B cell (primary cell): Measurements from ENCODE around the gene IRS2. TPM values are rescaled to one million over a fixed set of nuclear protein-coding genes. Genes with fewer than 3 reads are reported as not detected.

Experiments used
- ATAC-seq: fragments of 200-7000 bp; cut with Tn5 transposase; one replicate; pipeline ENCODE4 v1.10.0; 2021; ENCODE audit warnings: low read depth, mild to moderate bottlenecking, moderate number of reproducible peaks, moderate library complexity
- CTCF ChIA-PET: fragments of 350-600 bp; sonication (Branson Sonifier 250); formaldehyde crosslinking; loops from one replicate; lab custom pipeline; 2021; ENCODE audit warnings: antibody characterized with exemption, inconsistent platforms; lab: Charles Lee
- POLR2A ChIA-PET: fragments of 350-600 bp; sonication (Branson Sonifier 250); formaldehyde crosslinking; loops from one replicate; lab custom pipeline; 2021; ENCODE audit warnings: antibody characterized with exemption; lab: Charles Lee
- DNase-seq: peaks from one replicate; pipeline ENCODE4 v3.0.0; 2013
- H2AFZ ChIP-seq: 2 replicates; pipeline ENCODE4 v1.6.1; 2012; ENCODE audit warnings: mild to moderate bottlenecking, low read depth, low read length; ENCODE audit not compliant: insufficient read depth, poor library complexity, severe bottlenecking
- H3K27ac ChIP-seq, 2 donors: 1 replicate in 1 of 2; 2 replicates in 1 of 2; pipeline ENCODE4 v1.5.1; 2012 to 2013; ENCODE audit warnings: low read length in 2 of 2, mild to moderate bottlenecking in 2 of 2, moderate library complexity in 1 of 2
- H3K27me3 ChIP-seq, 4 experiments: fragments of 200-600 bp in 1 of 4; sonication (generic) in 1 of 4; replicated peaks in 1 of 4; 1 replicate in 2 of 4; 2 replicates in 2 of 4; pipeline versions ENCODE4 v1.6.1 to v1.7.0; 2013 to 2016; ENCODE audit warnings: low read length in 3 of 4, mild to moderate bottlenecking in 2 of 4, mixed read lengths in 1 of 4, moderate library complexity in 1 of 4; ENCODE audit not compliant: insufficient read depth in 4 of 4, control insufficient read depth in 3 of 4; ENCODE audit errors: control extremely low read depth in 1 of 4
- H3K36me3 ChIP-seq, 2 experiments: replicated peaks in 1 of 2; 1 replicate in 1 of 2; 2 replicates in 1 of 2; pipeline versions ENCODE4 v1.6.1 to v1.7.1; 2013; ENCODE audit warnings: low read length in 1 of 2; ENCODE audit not compliant: insufficient read depth in 2 of 2, control insufficient read depth in 1 of 2; ENCODE audit errors: control extremely low read depth in 1 of 2, extremely low read depth in 1 of 2
- H3K4me1 ChIP-seq, 2 donors: fragments of 200-600 bp in 1 of 2; sonication (generic) in 1 of 2; 1 replicate in 1 of 2; 2 replicates in 1 of 2; pipeline versions ENCODE4 v1.5.1 to v1.6.1; 2013 to 2017; ENCODE audit warnings: low read length in 2 of 2; ENCODE audit not compliant: control insufficient read depth in 2 of 2, insufficient read depth in 2 of 2
- H3K4me2 ChIP-seq: replicated peaks from 2 replicates; pipeline ENCODE3; 2012; ENCODE audit warnings: mild to moderate bottlenecking, low read depth, low read length; ENCODE audit not compliant: poor library complexity, severe bottlenecking
- H3K4me3 ChIP-seq, 5 experiments: fragments of 200-600 bp in 1 of 5; sonication (generic) in 1 of 5; 1 replicate in 3 of 5; 2 replicates in 2 of 5; pipeline versions ENCODE4 v1.5.1 to v1.7.0; 2011 to 2016; ENCODE audit warnings: low read length in 4 of 5, mild to moderate bottlenecking in 4 of 5, low read depth in 2 of 5, control low read depth in 1 of 5, moderate library complexity in 1 of 5; ENCODE audit not compliant: insufficient read depth in 1 of 5; ENCODE audit errors: control extremely low read depth in 1 of 5, extremely low read depth in 1 of 5
- H3K79me2 ChIP-seq: fragments of 200-600 bp; sonication (generic); one replicate; pipeline ENCODE4 v1.6.0; 2016; ENCODE audit warnings: low read length; ENCODE audit not compliant: control insufficient read depth, insufficient read depth
- H3K9ac ChIP-seq: fragments of 200-600 bp; sonication (generic); 2 replicates; pipeline ENCODE4 v1.6.1; 2017; ENCODE audit warnings: mild to moderate bottlenecking, low read length, moderate library complexity
- H3K9me3 ChIP-seq, 3 donors: one replicate each; pipeline versions ENCODE4 v1.6.1 to v1.7.1; 2013; ENCODE audit warnings: low read length in 2 of 3; ENCODE audit not compliant: control insufficient read depth in 2 of 3, insufficient read depth in 1 of 3; ENCODE audit errors: control extremely low read depth in 1 of 3
- H4K20me1 ChIP-seq: 2 replicates; pipeline ENCODE4 v1.6.0; 2012; ENCODE audit warnings: mild to moderate bottlenecking, low read length; ENCODE audit not compliant: insufficient read depth, control insufficient read depth, poor library complexity, severe bottlenecking
- H3K27ac Mint-ChIP-seq: one replicate; pipeline ENCODE4 v1.8.0; 2021; ENCODE audit warnings: mixed read lengths
- H3K27me3 Mint-ChIP-seq: one replicate; pipeline ENCODE4 v1.8.0; 2021; ENCODE audit warnings: mixed read lengths
- H3K4me1 Mint-ChIP-seq: one replicate; pipeline ENCODE4 v1.8.0; 2021; ENCODE audit warnings: mixed read lengths
- H3K4me3 Mint-ChIP-seq: one replicate; pipeline ENCODE4 v1.8.0; 2021; ENCODE audit warnings: mixed read lengths
- H3K9me3 Mint-ChIP-seq: one replicate; pipeline ENCODE4 v1.8.0; 2022; ENCODE audit warnings: mixed read lengths; ENCODE audit not compliant: insufficient read depth
- CTCF ChIP-seq: fragments of 200-600 bp; IDR thresholded peaks from one replicate; pipeline ENCODE4 v1.8.0; 2022; ENCODE audit warnings: antibody characterized with exemption, mild to moderate bottlenecking
- EZH2 ChIP-seq: IDR thresholded peaks from 2 replicates; pipeline ENCODE4 v1.6.1; 2012; ENCODE audit warnings: borderline replicate concordance, low read depth, mild to moderate bottlenecking, moderate library complexity, low read length; ENCODE audit not compliant: insufficient read depth, poor library complexity, severe bottlenecking
- WGBS: methylation state at CpG from one replicate; pipeline ENCODE4 v1.1.5; 2013; ENCODE audit warnings: missing lambda C conversion rate; ENCODE audit not compliant: insufficient coverage; 5-methylcytosine and 5-hydroxymethylcytosine counted together
- intact Hi-C: fragments of 100-400 bp; cut with micrococcal nuclease; formaldehyde crosslinking; loops from one replicate; pipeline ENCODE4 v1.10.0; 2022
- polyA plus RNA-seq: library from polyadenylated mRNA; depleted of rRNA; stranded (reverse); fragments of >200 nt; gene quantifications from 2 replicates; pipeline ENCODE4 v1.2.3, GENCODE V29; 2012
- total RNA-seq, 2 donors: library from RNA; stranded (reverse); fragments of 120-200 nt in 1 of 2; gene quantifications; 1 replicate in 1 of 2; 2 replicates in 1 of 2; pipeline versions ENCODE4 v1.2.3 to v1.2.4, GENCODE V29; 2013 to 2022

The IRS2 gene
- total and polyA plus RNA-seq, 2 donors (not counting 1 experiment from before 2014, with no cell fraction given) = 5.8 to 26.9 TPM

- no peak for TF ChIP-seq CTCF
- TF ChIP-seq EZH2 = no peak
- Histone ChIP-seq H3K79me2 (peaks cover 44% of the 10 kb centered on the region), H3K4me3 (no peak overlapping the region), H3K36me3 (no peaks in the 10 kb centered on the region), H3K27me3 (peaks cover 0 to 1% (median 0%) of the 10 kb centered on the region in 4 experiments), H3K4me2 (peak overlapping the region; percentile 15), H3K9me3 (peaks cover 0 to 9% (median 0%) of the 10 kb centered on the region in 3 donors), H3K9ac (no peak overlapping the region), H3K4me1 (peaks cover 23 to 26% of the 10 kb centered on the region in 2 donors), H2AFZ (no peak overlapping the region), H3K27ac (no peak overlapping the region), H4K20me1 (peaks cover 60% of the 10 kb centered on the region)
- no peak overlapping the region for H3K27ac Mint-ChIP-seq
- no peaks in the 10 kb centered on the region for H3K9me3 Mint-ChIP-seq
- ChIA-PET CTCF (interaction anchor here (1.6 kb wide), 2 partner anchors 9 to 11 kb away, joined by 3 to 4 read pairs; no protein-coding TSS in a partner anchor), POLR2A (no interaction called here)
- intact Hi-C loops = loop anchor here (10.0 kb wide), 1 partner anchor 935 kb away; the partner anchor contains the start of gene ING1
- WGBS = 92% methylated on average over 5 of the region's 7 CpGs
- H3K4me3 Mint-ChIP-seq = peak overlapping the region; percentile 30
- DNase-seq (no peak), ATAC-seq (no peak)
- no peaks in the 10 kb centered on the region for H3K27me3 Mint-ChIP-seq
- peaks cover 47% of the 10 kb centered on the region for H3K4me1 Mint-ChIP-seq
These were observed 6.4 kb downstream of the IRS2 start for GRCh38 chr13:109779876-109780510.

- 44% methylated on average over 3 of the region's 4 CpGs for WGBS
- peaks cover 0 to 6% (median 0%) of the 10 kb centered on the region in 3 donors for H3K9me3 ChIP-seq
- Mint-ChIP-seq H3K27me3 (no peaks in the 10 kb centered on the region), H3K27ac (no peak overlapping the region), H3K4me3 (peak overlapping the region; percentile 66), H3K9me3 (no peaks in the 10 kb centered on the region), H3K4me1 (peaks cover 47% of the 10 kb centered on the region)
- peaks cover 60% of the 10 kb centered on the region for H4K20me1 ChIP-seq
- no peaks in the 10 kb centered on the region for H3K27me3 ChIP-seq
- POLR2A ChIA-PET = no interaction called here
- DNase-seq (peak; percentile 32), ATAC-seq (peak; percentile 32)
- no peak overlapping the region for H3K4me3 ChIP-seq
- no peak overlapping the region for H3K9ac ChIP-seq
- no peak overlapping the region for H3K27ac ChIP-seq
- no peaks in the 10 kb centered on the region for H3K36me3 ChIP-seq
- H3K79me2 ChIP-seq = peaks cover 47% of the 10 kb centered on the region
- no peak for TF ChIP-seq CTCF
- no peak for TF ChIP-seq EZH2
- peak overlapping the region; percentile 14 for H3K4me2 ChIP-seq
- intact Hi-C loops = no loop called here
- H2AFZ ChIP-seq = no peak overlapping the region
- peaks cover 23 to 25% of the 10 kb centered on the region in 2 donors for H3K4me1 ChIP-seq
- CTCF ChIA-PET = interaction anchor here (1.6 kb wide), 1 partner anchor 10 kb away, joined by 3 read pairs; no protein-coding TSS in a partner anchor
These were observed 7.3 kb downstream of the IRS2 start for GRCh38 chr13:109779074-109779473.
